Fibroblast of villous mesenchyme (primary cell): ENCODE results near the gene PDE4A. TPM values are rescaled to one million over a fixed set of nuclear protein-coding genes. Genes with fewer than 3 reads are reported as not detected.

Source experiments
- total RNA-seq: library from RNA; depleted of rRNA; stranded (reverse); fragments of >200 nt; gene quantifications from 2 replicates; pipeline ENCODE4 v1.2.3, GENCODE V29; 2012

Gene PDE4A
- total RNA-seq, 1 donor, result 3.9 TPM

Other genes starting within 250 kb of the PDE4A start
- 56.1 and 60.2 TPM in 2 replicates for gene DNMT1, start 225.6 kb upstream of the PDE4A start, total RNA-seq
- 33.2 and 35.4 TPM in 2 replicates for gene S1PR2, start 189.2 kb upstream of the PDE4A start, total RNA-seq
- gene MRPL4, start 168.3 kb upstream of the PDE4A start, total RNA-seq, result 42.3 and 51.5 TPM in 2 replicates
- gene ICAM1, start 149.4 kb upstream of the PDE4A start, total RNA-seq, result 75.1 and 244 TPM in 2 replicates
- 3.2 and 4.7 TPM in 2 replicates for gene ICAM4, start 133.6 kb upstream of the PDE4A start, total RNA-seq
- 5.5 and 11.7 TPM in 2 replicates for gene ICAM5, start 130.6 kb upstream of the PDE4A start, total RNA-seq
- 0.32 and 0.43 TPM in 2 replicates for gene ZGLP1, start 110.7 kb upstream of the PDE4A start, total RNA-seq
- gene FDX2, start 104.5 kb upstream of the PDE4A start, total RNA-seq, result 24.2 and 30.3 TPM in 2 replicates
- 10.4 and 11.0 TPM in 2 replicates for gene RAVER1, start 87.0 kb upstream of the PDE4A start, total RNA-seq
- 4.3 and 7.4 TPM in 2 replicates for gene ICAM3, start 80.9 kb upstream of the PDE4A start, total RNA-seq
- gene TYK2, start 40.0 kb upstream of the PDE4A start, total RNA-seq, result 83.8 and 96.6 TPM in 2 replicates
- gene CDC37, start 17.0 kb upstream of the PDE4A start, total RNA-seq, result 140 and 164 TPM in 2 replicates
- 60.5 and 61.5 TPM in 2 replicates for gene KEAP1, start 82.8 kb downstream of the PDE4A start, total RNA-seq
- gene S1PR5, start 96.9 kb downstream of the PDE4A start, total RNA-seq, result 1.3 and 2.9 TPM in 2 replicates
- gene ATG4D, start 123.4 kb downstream of the PDE4A start, total RNA-seq, result 16.0 and 18.4 TPM in 2 replicates
- 4.5 and 5.6 TPM in 2 replicates for gene KRI1, start 145.5 kb downstream of the PDE4A start, total RNA-seq
- gene CDKN2D, start 148.4 kb downstream of the PDE4A start, total RNA-seq, result 6.0 and 6.1 TPM in 2 replicates
- gene AP1M2, start 166.8 kb downstream of the PDE4A start, total RNA-seq, result 6.1 and 13.4 TPM in 2 replicates
- gene SLC44A2, start 205.0 kb downstream of the PDE4A start, total RNA-seq, result 81.8 and 88.5 TPM in 2 replicates
- 121 and 136 TPM in 2 replicates for gene ILF3, start 233.8 kb downstream of the PDE4A start, total RNA-seq